ENCODE measurements around the gene ANKS6.

- TF ChIP-seq CTCF (IDR thresholded peaks at IDR 0.05): no peak
- TF ChIP-seq POLR2A (IDR thresholded peaks at IDR 0.05): no peak
- TF ChIP-seq POLR2AphosphoS5 (IDR thresholded peaks at IDR 0.05): no peak
Measured at GRCh38 chr9:98727428-98727827, 68.9 kb downstream of the ANKS6 start.

Data from breast epithelium (tissue), 3 donors.